GM11168 (cell line): ENCODE data around the gene C11orf16.
"Not testable (repeated sequence)": the region's sequence is repeated elsewhere in the genome, so short reads cannot be mapped to it uniquely, and the experiment has no call there.

Experiments used
- in situ Hi-C: fragments of 300-500 bp; cut with MboI; formaldehyde crosslinking; loops from one replicate; pipeline ENCODE4 v1.12.0; 2022; ENCODE audit warnings: low sequenced_read_pairs; ENCODE audit not compliant: unreplicated experiment

C11orf16 gene

DNA sequence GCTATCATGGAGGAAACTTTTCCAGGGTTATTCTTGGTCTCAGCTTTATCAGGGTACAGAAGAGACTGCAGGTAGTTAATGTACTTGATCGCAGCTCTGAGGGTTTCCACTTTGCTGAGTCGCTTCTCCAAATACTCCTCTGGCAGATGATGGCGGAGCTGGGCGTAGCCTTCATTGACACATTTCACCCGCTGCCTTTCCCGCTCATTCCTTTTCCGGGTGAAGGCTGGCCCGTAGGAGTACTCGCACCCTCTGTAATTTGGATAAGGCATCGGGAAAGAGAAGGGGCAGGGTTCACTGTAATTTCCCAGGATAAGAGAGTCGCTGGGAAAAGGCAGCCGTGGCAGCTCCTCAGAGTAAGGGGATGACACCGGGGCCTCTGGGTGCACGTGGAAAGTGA, 4.9 kb upstream of the C11orf16 start:
- in situ Hi-C loops = no loop called here

DNA sequence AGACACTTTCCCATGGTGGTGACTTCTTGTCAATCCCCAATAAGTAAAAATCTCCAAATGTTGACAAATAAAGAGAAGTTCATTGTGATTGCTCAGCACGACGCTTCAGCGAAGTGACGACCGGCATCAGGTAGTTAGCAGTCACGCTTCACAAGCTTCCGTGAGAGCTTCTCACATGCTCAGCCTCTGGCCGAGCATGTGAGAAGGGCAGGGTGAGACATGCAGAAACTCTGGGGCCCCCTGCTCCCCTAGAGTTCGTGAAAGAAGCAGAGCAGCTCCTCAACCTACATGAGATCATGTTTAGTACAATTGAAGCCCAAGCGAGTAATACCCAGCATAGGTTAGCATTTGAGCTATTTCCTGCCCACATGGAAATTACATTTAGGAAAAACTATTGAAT, 4.4 kb upstream of the C11orf16 start:
- in situ Hi-C loops = no loop called here

DNA sequence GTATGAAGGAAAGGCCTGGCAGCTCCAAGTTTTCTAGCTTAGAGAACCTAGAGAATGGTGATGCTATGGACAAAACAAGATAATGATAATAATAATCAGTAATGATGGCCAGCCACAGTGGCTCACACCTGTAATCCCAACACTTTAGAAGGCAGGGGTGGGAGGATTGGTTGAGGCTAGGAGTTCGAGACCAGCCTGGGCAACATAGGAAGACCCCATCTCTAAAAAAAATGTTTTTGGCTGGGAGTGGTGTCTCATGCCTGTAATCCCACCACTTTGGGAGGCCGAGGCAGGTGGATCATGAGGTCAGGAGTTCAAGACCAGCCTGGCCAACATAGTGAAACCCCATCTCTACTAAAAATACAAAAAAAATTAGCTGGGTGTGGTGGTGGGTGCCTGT, 3.0 kb upstream of the C11orf16 start:
- in situ Hi-C loops = not testable (repeated sequence)

GRCh38 chr11:8934742-8935488, 2.2 kb upstream of the C11orf16 start:
- in situ Hi-C loops = no loop called here

GRCh38 chr11:8933931-8934330, 1.2 kb upstream of the C11orf16 start:
- in situ Hi-C loops = no loop called here

GRCh38 chr11:8930456-8931175, 2.1 kb downstream of the C11orf16 start:
- in situ Hi-C loops = no loop called here

DNA sequence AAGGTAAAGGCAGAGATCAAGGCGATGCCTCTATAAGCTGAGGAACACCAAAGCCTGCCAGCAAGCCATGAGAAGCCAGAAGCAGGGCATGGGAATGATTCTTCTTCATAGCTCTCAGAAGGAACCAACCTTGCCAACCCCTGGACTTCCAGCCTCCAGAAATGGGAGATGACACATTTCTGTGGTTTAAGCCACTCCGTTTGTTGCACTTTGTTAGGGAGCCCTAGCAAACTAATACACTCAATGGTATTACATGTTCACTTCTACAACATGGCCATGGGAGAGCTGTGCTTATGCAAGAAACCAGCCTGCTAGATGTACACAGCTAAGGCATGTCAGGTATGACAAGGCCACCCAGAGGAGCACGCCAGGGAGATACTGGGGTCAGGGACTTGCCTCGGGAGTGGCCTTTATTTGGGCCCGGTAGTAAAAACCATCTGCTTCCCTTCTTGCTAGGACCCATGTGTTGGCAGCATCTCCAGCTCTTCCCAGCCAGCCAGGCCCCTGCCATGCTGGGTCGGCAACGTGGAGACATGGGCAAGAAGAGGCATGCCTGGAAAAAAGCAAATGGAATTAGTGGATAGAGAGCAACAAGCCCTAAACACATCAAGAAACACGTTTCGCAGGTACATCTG, 3.6 kb downstream of the C11orf16 start:
- in situ Hi-C loops = no loop called here

- in situ Hi-C loops = no loop called here
These were observed 4.5 kb downstream of the C11orf16 start for GRCh38 chr11:8928205-8928604.

GRCh38 chr11:8927233-8927632, 5.5 kb downstream of the C11orf16 start:
- in situ Hi-C loops = no loop called here

DNA sequence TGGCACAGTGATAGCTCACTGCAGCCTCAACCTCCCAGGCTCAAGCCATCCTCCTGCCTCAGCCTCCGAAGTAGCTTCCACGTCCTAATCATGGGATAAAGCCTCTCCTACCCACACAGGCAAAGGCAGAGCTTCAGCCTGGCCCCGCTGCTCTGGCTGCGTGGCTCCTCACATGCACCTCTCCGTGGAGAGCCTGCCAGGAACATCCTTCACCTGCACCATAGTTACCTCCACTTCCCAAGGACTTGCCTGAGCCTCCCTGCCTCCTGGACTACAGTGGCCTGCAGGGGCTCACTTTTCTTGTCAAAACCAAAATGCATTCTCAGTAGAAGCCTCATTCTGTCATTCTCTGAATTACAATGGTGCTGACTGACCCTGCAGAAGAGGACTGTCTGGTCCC, 6.5 kb downstream of the C11orf16 start:
- in situ Hi-C loops = no loop called here

GRCh38 chr11:8925711-8926110, 7.0 kb downstream of the C11orf16 start:
- in situ Hi-C loops = no loop called here

- in situ Hi-C loops = no loop called here
These were observed 10.1 kb downstream of the C11orf16 start for GRCh38 chr11:8922691-8923090.

DNA sequence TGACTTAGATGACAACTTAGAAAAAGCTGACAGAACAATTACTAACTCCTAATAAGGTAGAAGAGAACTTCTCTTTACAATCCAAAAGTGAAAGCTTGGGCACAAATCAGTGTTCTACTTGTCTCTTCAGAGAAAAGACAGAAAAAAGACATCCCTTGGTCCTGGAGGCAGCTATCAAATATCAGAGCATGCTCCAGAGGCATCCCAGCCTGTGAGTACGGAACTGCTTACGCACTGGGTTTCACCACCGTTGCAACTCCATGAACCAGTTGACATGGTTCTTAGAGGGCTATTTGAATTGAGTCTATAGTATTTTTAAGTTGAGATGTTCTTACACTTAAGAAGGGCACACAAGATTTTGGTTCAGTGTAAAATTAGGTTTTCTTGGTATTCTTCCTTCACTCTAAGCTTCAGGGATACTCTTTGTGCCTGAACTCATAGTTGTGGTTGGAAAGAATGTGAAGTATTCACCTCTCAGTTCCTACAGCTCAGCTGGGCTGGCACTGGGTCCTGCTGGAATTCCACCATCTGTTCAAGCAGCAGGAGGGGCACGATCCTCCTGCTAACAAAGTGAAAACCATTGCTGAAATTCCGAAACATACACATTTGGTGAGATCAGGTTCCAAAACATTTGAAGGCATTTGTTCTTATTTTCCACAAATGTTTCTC, 15.5 kb downstream of the C11orf16 start:
- in situ Hi-C loops = no loop called here

DNA sequence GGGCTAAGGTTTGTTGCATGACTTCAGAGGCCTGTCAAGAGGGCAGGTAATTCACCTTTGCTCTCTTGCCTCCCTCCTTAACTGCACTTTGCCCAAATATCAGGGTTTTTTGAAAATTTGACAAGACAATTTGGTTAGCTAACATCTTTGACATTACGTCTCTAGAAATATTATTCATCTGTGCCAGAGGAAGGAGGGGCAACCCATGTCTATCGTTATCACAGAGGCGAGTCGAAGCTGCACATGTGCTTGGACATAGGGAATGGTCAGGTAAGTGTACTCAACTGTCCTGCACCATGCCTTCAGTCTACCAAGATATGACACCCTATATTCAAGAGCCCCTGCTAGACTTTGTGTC, 18.1 kb downstream of the C11orf16 start:
- in situ Hi-C loops = no loop called here

- in situ Hi-C loops = no loop called here
These were observed 18.6 kb downstream of the C11orf16 start for GRCh38 chr11:8913961-8914660.

DNA sequence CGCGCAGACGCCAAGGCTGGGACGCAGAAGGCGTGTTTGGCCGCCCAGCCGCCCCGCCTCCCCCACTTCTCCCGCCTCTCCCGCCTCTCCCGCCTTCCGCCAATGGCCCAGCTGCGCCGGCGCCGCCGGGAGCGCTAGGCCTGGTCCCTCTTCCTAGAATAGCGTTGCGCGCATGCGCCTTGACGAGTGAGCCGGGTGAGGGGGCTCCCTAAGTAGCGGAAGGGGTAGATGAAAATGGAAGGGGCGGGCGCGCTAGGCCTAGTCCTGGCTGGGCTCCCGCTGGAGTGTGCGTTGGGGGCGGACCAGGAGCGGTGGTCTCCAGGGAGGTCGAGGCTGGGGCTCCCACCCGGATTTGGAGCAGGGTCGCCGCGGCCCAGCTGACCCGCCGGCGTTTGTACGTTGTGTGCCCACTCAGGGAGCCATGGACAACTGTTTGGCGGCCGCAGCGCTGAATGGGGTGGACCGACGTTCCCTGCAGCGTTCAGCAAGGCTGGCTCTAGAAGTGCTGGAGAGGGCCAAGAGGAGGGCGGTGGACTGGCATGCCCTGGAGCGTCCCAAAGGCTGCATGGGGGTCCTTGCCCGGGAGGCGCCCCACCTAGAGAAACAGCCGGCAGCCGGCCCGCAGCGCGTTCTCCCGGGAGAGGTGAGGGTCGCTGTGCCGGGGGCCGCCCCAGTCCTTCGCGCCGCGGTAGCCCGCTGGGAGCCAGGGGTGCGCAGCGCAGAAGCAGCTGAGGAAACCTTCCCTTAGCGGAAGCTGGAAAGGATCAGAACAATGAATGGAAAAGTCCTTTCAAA, 21.5 kb downstream of the C11orf16 start, which contains the start of gene AKIP1:
Gene AKIP1, plus strand, starts transcription at position 161 of the 795 bp plus-strand sequence. Its CDS starts 261 bp downstream, at position 422.
- in situ Hi-C loops = no loop called here

- in situ Hi-C loops = no loop called here
These were observed 22.1 kb downstream of the C11orf16 start for GRCh38 chr11:8910649-8911026.

- in situ Hi-C loops = no loop called here
These were observed 24.6 kb downstream of the C11orf16 start for GRCh38 chr11:8908099-8908498.

- in situ Hi-C loops = no loop called here
These were observed 25.6 kb downstream of the C11orf16 start for GRCh38 chr11:8907116-8907515.
